H9 (cell line): ENCODE data around the gene NTF3. TPM values are rescaled to one million over a fixed set of nuclear protein-coding genes. Genes with fewer than 3 reads are reported as not detected.

Experiments used
- DNase-seq: peaks from one replicate; pipeline ENCODE4 v3.0.0-alpha.2; 2017
- H2AFZ ChIP-seq: one replicate; pipeline ENCODE4 v1.6.1; 2013; ENCODE audit warnings: mild to moderate bottlenecking, low read length, control low read depth, moderate library complexity
- H2AK5ac ChIP-seq: 2 replicates; pipeline ENCODE4 v1.6.1; 2013; ENCODE audit warnings: low read length, control low read depth, mixed read lengths; ENCODE audit not compliant: insufficient read length
- H2BK120ac ChIP-seq: one replicate; pipeline ENCODE4 v1.6.1; 2013; ENCODE audit warnings: low read depth, mild to moderate bottlenecking, low read length, control low read depth, inconsistent platforms; ENCODE audit not compliant: poor library complexity, severe bottlenecking
- H2BK12ac ChIP-seq: 2 replicates; pipeline ENCODE4 v1.6.1; 2013; ENCODE audit warnings: low read length, control low read depth, mixed read lengths, low read depth; ENCODE audit not compliant: insufficient read length
- H2BK15ac ChIP-seq: 2 replicates; pipeline ENCODE4 v1.6.1; 2013; ENCODE audit warnings: low read depth, low read length, control low read depth
- H2BK20ac ChIP-seq: one replicate; pipeline ENCODE4 v1.6.1; 2013; ENCODE audit warnings: low read depth, mild to moderate bottlenecking, low read length, control low read depth, inconsistent platforms; ENCODE audit not compliant: poor library complexity, severe bottlenecking
- H2BK5ac ChIP-seq: 2 replicates; pipeline ENCODE4 v1.6.1; 2013; ENCODE audit warnings: low read length, control low read depth, mixed read lengths; ENCODE audit not compliant: insufficient read length
- H3K14ac ChIP-seq: 2 replicates; pipeline ENCODE4 v1.6.1; 2013; ENCODE audit warnings: low read length, control low read depth; ENCODE audit not compliant: insufficient read depth
- H3K18ac ChIP-seq: 2 replicates; pipeline ENCODE4 v1.6.1; 2013; ENCODE audit warnings: low read depth, mild to moderate bottlenecking, mixed read lengths, low read length, control low read depth; ENCODE audit not compliant: insufficient read length
- H3K23ac ChIP-seq: 2 replicates; pipeline ENCODE4 v1.6.1; 2013; ENCODE audit warnings: low read length, control low read depth, mixed read lengths, low read depth; ENCODE audit not compliant: insufficient read length
- H3K23me2 ChIP-seq: 2 replicates; pipeline ENCODE4 v1.6.1; 2013; ENCODE audit warnings: low read depth, mild to moderate bottlenecking, mixed read lengths, low read length, control low read depth; ENCODE audit not compliant: insufficient read length, poor library complexity, severe bottlenecking
- H3K27ac ChIP-seq: 2 replicates; pipeline ENCODE4 v1.5.1; 2013; ENCODE audit warnings: low read length, control low read depth, mixed read lengths, low read depth; ENCODE audit not compliant: insufficient read length
- H3K27me3 ChIP-seq: 2 replicates; pipeline ENCODE4 v1.6.1; 2013; ENCODE audit warnings: low read length, control low read depth, inconsistent platforms; ENCODE audit not compliant: insufficient read depth
- H3K4ac ChIP-seq: 2 replicates; pipeline ENCODE4 v1.6.1; 2013; ENCODE audit warnings: low read depth, mild to moderate bottlenecking, control low read depth, inconsistent platforms, low read length, moderate library complexity
- H3K4me1 ChIP-seq: 2 replicates; pipeline ENCODE4 v1.6.1; 2013; ENCODE audit warnings: low read length, control low read depth, inconsistent platforms; ENCODE audit not compliant: insufficient read depth
- H3K4me2 ChIP-seq: 2 replicates; pipeline ENCODE4 v1.6.1; 2013; ENCODE audit warnings: low read length, control low read depth, mixed read lengths; ENCODE audit not compliant: insufficient read length, insufficient read depth
- H3K56ac ChIP-seq: 2 replicates; pipeline ENCODE4 v1.6.1; 2013; ENCODE audit warnings: low read depth, mild to moderate bottlenecking, mixed read lengths, low read length, control low read depth; ENCODE audit not compliant: insufficient read length
- H3K79me1 ChIP-seq: 2 replicates; pipeline ENCODE4 v1.6.1; 2013; ENCODE audit warnings: low read depth, mild to moderate bottlenecking, moderate library complexity, low read length, control low read depth, inconsistent platforms; ENCODE audit not compliant: insufficient read depth, poor library complexity, severe bottlenecking
- H3K79me2 ChIP-seq: 2 replicates; pipeline ENCODE4 v1.6.1; 2013; ENCODE audit warnings: low read length, control low read depth, inconsistent platforms; ENCODE audit not compliant: insufficient read depth
- H3K9ac ChIP-seq: 2 replicates; pipeline ENCODE4 v1.6.1; 2013; ENCODE audit warnings: low read length, control low read depth, mixed read lengths; ENCODE audit not compliant: insufficient read length; ENCODE audit errors: extremely low read depth
- H3K9me3 ChIP-seq: one replicate; pipeline ENCODE4 v1.6.1; 2013; ENCODE audit warnings: low read depth, low read length, inconsistent platforms; ENCODE audit not compliant: control insufficient read depth
- H3T11ph ChIP-seq: one replicate; pipeline ENCODE4 v1.6.1; 2013; ENCODE audit warnings: mild to moderate bottlenecking, low read length, control low read depth, inconsistent platforms
- H4K20me1 ChIP-seq: one replicate; pipeline ENCODE4 v1.6.1; 2013; ENCODE audit not compliant: control insufficient read depth, insufficient read length, insufficient read depth
- H4K5ac ChIP-seq: 2 replicates; pipeline ENCODE4 v1.6.1; 2013; ENCODE audit warnings: low read depth, mild to moderate bottlenecking, mixed read lengths, low read length, control low read depth; ENCODE audit not compliant: insufficient read length
- H4K8ac ChIP-seq: replicated peaks from 2 replicates; pipeline ENCODE4 v1.6.1; 2013; ENCODE audit warnings: low read length, control low read depth, mixed read lengths, low read depth; ENCODE audit not compliant: insufficient read length
- H4K91ac ChIP-seq: 2 replicates; pipeline ENCODE4 v1.6.1; 2013; ENCODE audit warnings: low read depth, mild to moderate bottlenecking, moderate library complexity, mixed read lengths, low read length, control low read depth; ENCODE audit not compliant: insufficient read length
- H3K27ac Mint-ChIP-seq, 3 experiments: 2 replicates in 2 of 3; 3 replicates in 1 of 3; pipeline ENCODE4 v1.8.0; 2020 to 2021; ENCODE audit warnings: mixed read lengths in 3 of 3, mild to moderate bottlenecking in 1 of 3, moderate library complexity in 1 of 3
- H3K27me3 Mint-ChIP-seq: 2 replicates; pipeline ENCODE4 v1.8.0; 2021; ENCODE audit warnings: low read depth, mild to moderate bottlenecking, moderate library complexity, mixed read lengths
- H3K36me3 Mint-ChIP-seq, 3 experiments: 2 replicates in 2 of 3; 3 replicates in 1 of 3; pipeline ENCODE4 v1.8.0; 2020 to 2021; ENCODE audit warnings: low read depth in 3 of 3, mixed read lengths in 3 of 3; ENCODE audit not compliant: insufficient read depth in 1 of 3
- H3K4me1 Mint-ChIP-seq, 2 experiments: 2 replicates each; pipeline ENCODE4 v1.8.0; 2020; ENCODE audit warnings: mixed read lengths in 2 of 2
- H3K4me3 Mint-ChIP-seq, 2 experiments: 2 replicates in 1 of 2; 3 replicates in 1 of 2; pipeline ENCODE4 v1.8.0; 2020 to 2021; ENCODE audit warnings: mild to moderate bottlenecking in 2 of 2, mixed read lengths in 2 of 2, moderate library complexity in 1 of 2
- H3K9me3 Mint-ChIP-seq, 2 experiments: 2 replicates in 1 of 2; 3 replicates in 1 of 2; pipeline ENCODE4 v1.8.0; 2020; ENCODE audit warnings: mild to moderate bottlenecking in 2 of 2, mixed read lengths in 2 of 2, moderate library complexity in 1 of 2
- WGBS: extraction: QIAGEN DNeasy Blood & Tissue Kit; methylation state at CpG from one replicate; pipeline ENCODE4 v1.1.7; 2013; ENCODE audit warnings: missing lambda C conversion rate, low lambda C conversion rate, mixed read lengths; ENCODE audit not compliant: insufficient read length; ENCODE audit errors: extremely low coverage; 5-methylcytosine and 5-hydroxymethylcytosine counted together
- total RNA-seq: library from RNA; stranded (reverse); gene quantifications from 2 replicates; pipeline ENCODE4 v1.2.1, GENCODE V29; 2021
- TF ChIP-seq, protein P1 (sequence below): fragments of 200-600 bp; sonication (generic); conservative IDR thresholded peaks from 3 replicates; pipeline ENCODE4 v1.8.0; 2021; ENCODE audit warnings: antibody characterized with exemption, mild to moderate bottlenecking

The NTF3 gene
- total RNA-seq, 1 experiment from 2014 or later, result 0.48 TPM

DNA sequence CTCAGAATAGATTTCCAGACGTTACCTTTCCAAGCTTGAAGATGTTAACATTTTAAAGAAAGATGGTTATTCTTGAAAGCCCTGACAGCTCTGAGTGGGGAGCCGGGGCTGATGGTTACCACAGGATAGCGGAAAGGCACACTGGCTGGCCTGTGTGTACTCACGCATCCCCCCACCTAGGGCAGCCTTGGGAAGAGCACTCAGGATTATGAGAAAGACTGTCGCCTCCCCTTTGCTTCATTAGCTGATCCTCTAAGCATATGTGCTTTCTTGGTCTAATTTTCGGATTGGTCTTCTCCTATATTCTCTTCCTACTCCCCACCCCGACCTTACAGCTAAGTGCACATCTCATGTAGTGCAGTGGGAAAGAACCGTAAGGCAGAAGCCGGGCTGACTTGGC is 20.7 kb downstream of the NTF3 start:
- H3K4me1 Mint-ChIP-seq, result peaks cover 9 to 12% of the 10 kb centered on the region in 2 experiments

More for the DNA sequence above, 20.7 kb downstream of the NTF3 start:
- no peak overlapping the region for H2BK5ac ChIP-seq
- no peaks in the 10 kb centered on the region for H4K20me1 ChIP-seq
- H3K56ac ChIP-seq, result no peak overlapping the region
- no peaks in the 10 kb centered on the region for H3K27me3 ChIP-seq
- H4K5ac ChIP-seq, result no peak overlapping the region
- H2AFZ ChIP-seq, result no peak overlapping the region
- no peak overlapping the region for H3T11ph ChIP-seq
- H3K27me3 Mint-ChIP-seq, result peaks cover 29% of the 10 kb centered on the region
- H3K14ac ChIP-seq, result no peak overlapping the region
- no peaks in the 10 kb centered on the region for H3K9me3 ChIP-seq
- H3K27ac ChIP-seq, result no peak overlapping the region
- TF ChIP-seq, protein P1, sequence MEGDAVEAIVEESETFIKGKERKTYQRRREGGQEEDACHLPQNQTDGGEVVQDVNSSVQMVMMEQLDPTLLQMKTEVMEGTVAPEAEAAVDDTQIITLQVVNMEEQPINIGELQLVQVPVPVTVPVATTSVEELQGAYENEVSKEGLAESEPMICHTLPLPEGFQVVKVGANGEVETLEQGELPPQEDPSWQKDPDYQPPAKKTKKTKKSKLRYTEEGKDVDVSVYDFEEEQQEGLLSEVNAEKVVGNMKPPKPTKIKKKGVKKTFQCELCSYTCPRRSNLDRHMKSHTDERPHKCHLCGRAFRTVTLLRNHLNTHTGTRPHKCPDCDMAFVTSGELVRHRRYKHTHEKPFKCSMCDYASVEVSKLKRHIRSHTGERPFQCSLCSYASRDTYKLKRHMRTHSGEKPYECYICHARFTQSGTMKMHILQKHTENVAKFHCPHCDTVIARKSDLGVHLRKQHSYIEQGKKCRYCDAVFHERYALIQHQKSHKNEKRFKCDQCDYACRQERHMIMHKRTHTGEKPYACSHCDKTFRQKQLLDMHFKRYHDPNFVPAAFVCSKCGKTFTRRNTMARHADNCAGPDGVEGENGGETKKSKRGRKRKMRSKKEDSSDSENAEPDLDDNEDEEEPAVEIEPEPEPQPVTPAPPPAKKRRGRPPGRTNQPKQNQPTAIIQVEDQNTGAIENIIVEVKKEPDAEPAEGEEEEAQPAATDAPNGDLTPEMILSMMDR, result no peak
- H3K4me2 ChIP-seq, result no peak overlapping the region
- no CpG with 5 or more reads among the region's 9 CpGs for WGBS
- DNase-seq, result no peak
- H3K79me1 ChIP-seq, result no peaks in the 10 kb centered on the region
- H4K8ac ChIP-seq, result no peak overlapping the region
- no peak overlapping the region for H3K23ac ChIP-seq
- H3K36me3 Mint-ChIP-seq, result no peaks in the 10 kb centered on the region
- H2BK20ac ChIP-seq, result no peak overlapping the region
- H2AK5ac ChIP-seq, result no peak overlapping the region
- no peak overlapping the region for H3K18ac ChIP-seq
- H2BK120ac ChIP-seq, result no peak overlapping the region
- H4K91ac ChIP-seq, result no peak overlapping the region
- no peak overlapping the region for H3K4me3 Mint-ChIP-seq
- no peaks in the 10 kb centered on the region for H3K9me3 Mint-ChIP-seq
- H3K4ac ChIP-seq, result no peak overlapping the region
- no peak overlapping the region for H2BK15ac ChIP-seq
- H3K27ac Mint-ChIP-seq, result no peak overlapping the region
- H2BK12ac ChIP-seq, result no peak overlapping the region
- no peaks in the 10 kb centered on the region for H3K79me2 ChIP-seq
- no peak overlapping the region for H3K9ac ChIP-seq
- H3K4me1 ChIP-seq, result peaks cover 5% of the 10 kb centered on the region; the same call in 1 of the 2 replicates
- no peaks in the 10 kb centered on the region for H3K23me2 ChIP-seq
